Right renal cortex interstitium (tissue), 3 donors: ENCODE data around the gene STAT2. TPM values are rescaled to one million over a fixed set of nuclear protein-coding genes. Genes with fewer than 3 reads are reported as not detected.
A peak's percentile ranks its signal among the peaks of the same experiment; 100 is the strongest.
"Not testable (repeated sequence)": the region's sequence is repeated elsewhere in the genome, so short reads cannot be mapped to it uniquely, and the experiment has no call there.

Experiments
- DNase-seq, 3 donors: peaks; one replicate each; pipeline ENCODE4 v3.0.0-alpha.2; 2013; ENCODE audit warnings: low read depth in 3 of 3, low spot score in 2 of 3
- polyA plus RNA-seq, 3 donors: library from polyadenylated mRNA; unstranded; fragments of 120-200 nt; gene quantifications; one replicate each; pipeline ENCODE4 v1.2.1, GENCODE V29; 2013; ENCODE audit not compliant: insufficient read length in 3 of 3

STAT2 gene
- polyA plus RNA-seq, 3 donors: 78.6 to 87.0 (median 85.2) TPM

DNA sequence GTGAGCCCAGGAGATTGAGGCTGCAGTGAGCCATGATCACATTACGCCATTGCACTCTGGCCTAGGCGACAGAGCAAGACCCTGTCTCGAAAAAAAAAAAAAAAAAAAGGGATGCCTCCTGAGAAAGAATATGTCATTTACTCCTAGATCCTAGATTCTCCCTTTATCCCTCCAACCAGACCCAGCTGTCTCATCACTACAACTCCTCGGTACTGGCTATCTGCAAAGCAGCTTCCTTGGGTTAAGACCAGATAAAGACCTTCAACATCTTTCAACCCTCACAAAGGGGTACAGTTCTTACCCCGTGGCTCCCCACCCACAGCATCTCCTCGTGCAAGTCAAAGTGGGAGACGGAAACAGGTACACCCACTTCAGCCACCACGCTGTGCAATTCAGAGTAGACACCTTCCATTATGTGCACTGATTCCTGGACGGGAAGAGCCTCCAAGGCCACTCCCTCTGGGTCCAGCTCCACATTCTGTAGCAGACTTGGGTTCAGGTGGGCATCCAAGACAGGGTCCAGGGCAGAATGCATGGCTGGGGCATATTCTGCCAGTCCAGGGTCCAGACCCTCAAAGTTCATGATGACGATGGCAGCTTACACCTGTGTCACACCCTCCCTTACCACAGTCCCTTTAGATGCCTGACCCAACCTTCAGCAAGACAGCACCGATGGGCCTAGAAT is 27.3 kb downstream of the STAT2 start:
- DNase-seq: no peak

GRCh38 chr12:56330936-56331490 is 28.9 kb downstream of the STAT2 start:
- no peak for DNase-seq

DNA sequence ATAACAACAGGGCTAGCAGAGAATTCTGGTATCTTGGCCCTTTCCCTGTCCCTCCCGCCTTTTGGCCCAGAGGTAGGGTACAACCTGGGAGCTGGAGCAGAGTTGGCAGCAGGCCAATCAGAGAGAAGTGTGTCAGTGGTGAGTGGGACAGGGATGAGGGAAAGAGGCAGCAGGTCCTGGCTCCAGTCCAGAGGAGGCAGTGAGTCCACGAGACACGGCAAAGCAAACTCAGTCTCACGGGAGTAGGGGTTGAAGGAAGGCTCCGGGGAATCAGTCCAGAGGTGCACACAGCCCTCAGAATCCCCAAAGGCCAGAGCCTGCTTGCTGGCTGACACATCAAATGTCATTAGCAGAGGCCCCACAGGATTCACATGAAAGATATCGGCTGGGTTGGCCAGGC is 33.4 kb downstream of the STAT2 start:
- no peak for DNase-seq

GRCh38 chr12:56326126-56326525 is 33.8 kb downstream of the STAT2 start:
- no peak for DNase-seq

DNA sequence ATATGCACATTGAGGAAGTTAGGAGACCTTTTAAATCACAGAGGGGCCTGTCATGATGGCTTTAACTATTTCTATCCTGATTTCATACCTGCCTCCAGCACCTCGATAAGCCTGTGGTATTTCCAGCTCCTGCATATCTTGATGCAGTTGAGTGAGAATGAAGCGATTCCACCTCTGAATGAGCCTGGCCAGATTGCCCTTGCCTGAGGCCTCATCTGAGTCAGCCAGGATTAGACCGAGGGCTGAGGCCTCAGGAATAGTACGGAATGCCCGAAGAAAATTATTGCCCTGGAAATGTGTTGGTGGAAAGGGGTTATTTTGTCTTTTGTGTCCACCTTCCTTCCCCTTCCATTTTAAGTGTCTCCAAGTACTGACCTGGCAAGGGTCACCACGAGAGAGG is 35.7 kb downstream of the STAT2 start:
- DNase-seq: no peak

- DNase-seq: not testable (repeated sequence)
These were observed 38.3 kb downstream of the STAT2 start for GRCh38 chr12:56321610-56322009.

DNA sequence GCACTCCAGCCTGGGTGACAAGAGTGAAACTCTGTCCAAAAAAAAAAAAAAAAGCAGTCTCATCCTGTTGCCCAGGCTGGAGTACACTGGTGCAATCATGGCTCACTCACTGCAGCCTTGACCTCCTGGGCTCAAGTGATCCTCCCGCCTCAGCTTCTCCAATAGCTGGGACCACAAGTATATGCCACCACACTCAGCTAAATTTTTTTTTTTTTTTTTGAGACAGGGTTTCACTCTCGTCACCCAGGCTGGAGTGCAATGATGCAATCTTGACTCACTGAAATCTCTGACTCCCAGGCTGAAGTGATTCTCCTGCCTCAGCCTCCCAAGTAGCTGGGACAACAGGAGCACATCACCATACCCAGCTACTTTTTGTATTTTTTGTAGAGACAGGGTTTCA is 38.9 kb downstream of the STAT2 start:
- DNase-seq: no peak

DNA sequence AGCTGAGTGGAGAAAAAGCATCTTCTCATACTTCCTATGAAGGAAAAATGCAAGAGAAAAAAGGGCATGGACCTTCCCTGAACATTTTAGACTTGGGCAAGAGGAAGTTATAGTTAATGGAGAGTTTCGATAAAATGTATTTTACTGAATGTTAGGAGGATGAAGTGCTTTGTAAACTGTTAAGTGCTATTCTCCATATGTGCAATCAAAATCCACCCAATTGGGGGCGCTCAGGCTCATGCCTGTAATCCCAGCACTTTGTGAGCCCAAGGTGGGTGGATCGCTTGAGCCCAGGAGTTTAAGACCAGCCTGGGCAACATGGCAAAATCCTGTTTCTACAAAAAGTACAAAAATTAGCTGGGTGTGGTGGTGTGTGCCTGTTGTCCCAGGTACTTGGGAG is 42.2 kb downstream of the STAT2 start:
- no peak for DNase-seq

- DNase-seq: peak; percentile 93 to 95 (median 95)
These were observed 44.1 kb downstream of the STAT2 start, which contains the start of gene CNPY2 for GRCh38 chr12:56315622-56316473. Gene CNPY2 (minus strand): TSS chr12:56315988. CDS start chr12:56315217, 771 bp downstream.

DNA sequence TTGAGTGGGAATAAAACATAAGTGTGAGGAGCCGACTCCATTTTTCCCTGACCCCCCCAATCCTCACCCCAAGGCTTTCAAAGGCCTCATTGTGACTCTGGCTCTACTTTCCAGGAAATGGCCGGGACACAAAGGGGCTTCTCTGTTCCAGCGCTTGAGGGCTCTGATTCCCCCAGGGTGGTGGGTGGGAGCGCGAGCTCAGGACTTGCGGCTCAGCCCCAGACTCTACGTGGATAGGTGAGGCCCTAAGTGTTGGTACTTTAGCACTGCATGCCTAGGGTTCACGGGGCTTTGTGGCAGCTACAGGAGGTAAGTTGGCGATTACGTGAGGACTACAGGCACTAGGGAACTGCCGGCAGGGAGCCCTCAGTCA is 44.7 kb downstream of the STAT2 start:
- DNase-seq: no peak

GRCh38 chr12:56311003-56311402 is 48.9 kb downstream of the STAT2 start:
- no peak for DNase-seq

- no peak for DNase-seq
These were observed 51.2 kb downstream of the STAT2 start for GRCh38 chr12:56308714-56309113.

DNA sequence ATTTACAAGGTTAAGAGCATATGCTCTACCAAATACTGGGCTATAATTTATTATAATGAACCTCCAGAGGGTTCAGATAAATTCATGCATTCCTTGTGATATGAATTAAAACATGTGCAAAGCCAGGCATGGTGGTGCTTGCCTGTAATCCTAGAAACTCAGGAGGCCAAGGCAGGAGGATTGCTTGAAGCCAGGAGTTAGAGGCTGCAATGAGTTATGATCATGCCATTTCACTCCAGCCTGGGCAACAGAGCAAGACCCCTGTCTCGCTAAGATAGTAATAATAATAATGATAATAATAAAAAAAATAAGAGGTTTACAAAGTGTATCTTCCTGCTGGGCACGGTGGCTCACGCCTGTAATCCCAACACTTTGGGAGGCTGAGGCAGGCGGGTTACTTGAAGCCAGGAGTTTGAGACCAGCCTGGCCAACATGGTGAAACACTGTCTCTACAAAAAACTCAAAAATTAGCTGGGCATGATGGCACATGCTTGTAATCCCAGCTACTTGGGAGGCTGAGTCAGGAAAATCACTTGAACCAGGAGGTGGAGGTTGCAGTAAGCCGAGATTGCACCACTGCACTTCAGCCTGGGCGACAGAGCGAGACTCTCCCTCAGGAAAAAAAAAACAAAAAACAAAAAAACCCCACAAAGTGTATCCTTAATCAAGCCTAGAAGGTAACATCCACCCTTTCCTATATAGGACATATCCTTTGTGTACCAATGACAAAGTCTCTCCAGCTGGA is 52.5 kb downstream of the STAT2 start:
- DNase-seq: no peak

DNA sequence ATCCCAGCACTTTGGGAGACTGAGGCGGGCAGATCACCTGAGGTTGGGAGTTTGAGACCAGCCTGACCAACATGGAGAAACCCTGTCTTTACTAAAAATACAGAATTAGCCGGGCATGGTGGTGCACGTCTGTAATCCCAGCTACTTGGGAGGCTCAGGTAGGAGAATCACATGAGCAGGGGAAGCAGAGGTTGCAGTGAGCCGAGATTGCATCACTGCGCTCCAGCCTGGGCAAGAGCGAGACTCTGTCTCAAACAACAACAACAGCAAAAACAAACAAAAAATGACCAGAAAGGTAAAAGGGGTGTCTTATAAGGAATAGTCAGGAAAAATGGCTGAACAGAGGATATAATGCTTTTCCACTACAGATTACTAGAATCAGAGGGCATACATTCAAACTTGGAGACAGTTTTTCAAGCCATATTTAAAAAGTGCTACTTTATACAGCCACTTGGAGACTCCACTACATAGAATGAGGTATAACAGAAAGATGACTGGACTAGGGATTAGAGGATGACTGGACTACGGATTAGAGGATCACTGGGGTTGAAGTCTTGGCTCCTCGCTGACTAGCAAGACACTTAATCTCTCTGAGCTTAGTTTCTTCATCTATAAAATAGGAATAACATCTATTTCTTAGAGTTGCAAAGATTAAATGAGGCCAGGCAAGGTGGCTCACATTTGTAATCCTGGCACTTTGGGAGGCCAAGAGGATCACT is 54.9 kb downstream of the STAT2 start:
- DNase-seq: no peak

- DNase-seq: no peak
These were observed 55.6 kb downstream of the STAT2 start for GRCh38 chr12:56304276-56304675.

- no peak for DNase-seq
These were observed 59.1 kb downstream of the STAT2 start for GRCh38 chr12:56300644-56301464.

- peak; percentile 83 to 97 (median 95) for DNase-seq
These were observed 59.9 kb downstream of the STAT2 start, which contains the start of gene CS for GRCh38 chr12:56299853-56300643. Gene CS (minus strand): TSS chr12:56300330. CDS start chr12:56300201, 129 bp downstream.

DNA sequence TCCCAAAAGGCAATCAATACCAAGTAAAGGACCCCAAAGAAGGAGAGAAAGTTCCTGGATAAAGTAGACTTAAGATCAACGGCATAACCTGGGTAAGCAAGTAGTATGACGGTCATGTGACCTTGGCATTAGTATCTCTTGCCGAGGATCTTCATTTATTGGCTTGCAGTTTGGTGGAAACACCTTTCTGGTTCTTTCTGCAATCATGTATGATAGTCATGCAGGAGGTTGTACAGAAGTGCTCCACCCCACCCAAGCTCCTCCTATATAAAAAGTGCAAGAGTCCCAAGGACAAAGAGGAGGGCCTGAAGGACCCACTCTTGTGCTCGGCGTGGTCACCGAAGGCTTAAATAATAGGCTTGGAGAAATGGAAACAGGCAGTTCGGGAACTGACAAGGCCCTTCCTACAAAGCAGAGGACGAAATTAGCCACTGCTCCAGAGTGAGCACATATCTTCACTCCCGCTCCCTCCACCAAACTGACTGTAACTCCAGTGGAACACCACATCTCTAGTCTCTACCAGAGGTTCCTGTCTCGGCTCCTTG is 60.5 kb downstream of the STAT2 start:
- DNase-seq: no peak
